ENCODE measurements around the gene ASB16. TPM values are rescaled to one million over a fixed set of nuclear protein-coding genes. Genes with fewer than 3 reads are reported as not detected.

The ASB16 gene, protein sequence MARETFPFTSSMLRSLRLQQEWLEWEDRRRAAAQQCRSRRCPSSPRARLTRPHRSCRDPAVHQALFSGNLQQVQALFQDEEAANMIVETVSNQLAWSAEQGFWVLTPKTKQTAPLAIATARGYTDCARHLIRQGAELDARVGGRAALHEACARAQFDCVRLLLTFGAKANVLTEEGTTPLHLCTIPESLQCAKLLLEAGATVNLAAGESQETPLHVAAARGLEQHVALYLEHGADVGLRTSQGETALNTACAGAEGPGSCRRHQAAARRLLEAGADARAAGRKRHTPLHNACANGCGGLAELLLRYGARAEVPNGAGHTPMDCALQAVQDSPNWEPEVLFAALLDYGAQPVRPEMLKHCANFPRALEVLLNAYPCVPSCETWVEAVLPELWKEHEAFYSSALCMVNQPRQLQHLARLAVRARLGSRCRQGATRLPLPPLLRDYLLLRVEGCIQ
- not detected in 2 replicates for total RNA-seq

DNA sequence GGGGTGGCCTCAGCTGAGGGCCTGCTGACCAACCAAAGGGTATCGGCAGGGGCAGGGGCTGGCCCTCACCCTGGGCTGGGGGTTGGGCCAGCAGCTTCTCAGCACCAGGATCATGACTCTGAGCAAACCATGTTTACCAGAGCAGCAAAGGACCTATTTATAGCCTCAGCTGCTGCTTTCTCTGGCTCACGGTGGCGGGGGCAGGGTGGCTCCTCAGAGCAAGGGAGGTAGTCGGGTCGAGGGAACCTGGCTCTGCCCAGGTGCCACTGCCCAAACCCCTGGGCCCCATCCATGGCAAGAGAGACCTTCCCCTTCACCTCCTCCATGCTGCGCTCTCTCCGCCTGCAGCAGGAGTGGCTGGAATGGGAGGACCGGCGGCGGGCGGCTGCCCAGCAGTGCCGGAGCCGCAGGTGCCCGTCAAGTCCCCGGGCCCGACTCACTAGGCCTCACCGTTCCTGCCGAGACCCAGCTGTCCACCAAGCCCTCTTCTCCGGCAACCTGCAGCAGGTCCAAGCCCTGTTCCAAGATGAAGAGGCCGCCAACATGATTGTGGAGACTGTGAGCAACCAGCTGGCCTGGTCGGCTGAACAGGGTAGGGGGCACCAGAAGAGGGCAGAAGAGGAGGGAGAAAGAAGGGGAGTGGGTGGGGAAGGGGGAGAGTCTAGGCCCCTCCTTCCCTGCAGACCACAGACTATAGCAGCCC lies at the start of gene ASB16:
Gene ASB16 (plus strand): TSS at position 206 of the 703 bp plus-strand sequence. CDS start 86 bp downstream, at position 292.

DNA sequence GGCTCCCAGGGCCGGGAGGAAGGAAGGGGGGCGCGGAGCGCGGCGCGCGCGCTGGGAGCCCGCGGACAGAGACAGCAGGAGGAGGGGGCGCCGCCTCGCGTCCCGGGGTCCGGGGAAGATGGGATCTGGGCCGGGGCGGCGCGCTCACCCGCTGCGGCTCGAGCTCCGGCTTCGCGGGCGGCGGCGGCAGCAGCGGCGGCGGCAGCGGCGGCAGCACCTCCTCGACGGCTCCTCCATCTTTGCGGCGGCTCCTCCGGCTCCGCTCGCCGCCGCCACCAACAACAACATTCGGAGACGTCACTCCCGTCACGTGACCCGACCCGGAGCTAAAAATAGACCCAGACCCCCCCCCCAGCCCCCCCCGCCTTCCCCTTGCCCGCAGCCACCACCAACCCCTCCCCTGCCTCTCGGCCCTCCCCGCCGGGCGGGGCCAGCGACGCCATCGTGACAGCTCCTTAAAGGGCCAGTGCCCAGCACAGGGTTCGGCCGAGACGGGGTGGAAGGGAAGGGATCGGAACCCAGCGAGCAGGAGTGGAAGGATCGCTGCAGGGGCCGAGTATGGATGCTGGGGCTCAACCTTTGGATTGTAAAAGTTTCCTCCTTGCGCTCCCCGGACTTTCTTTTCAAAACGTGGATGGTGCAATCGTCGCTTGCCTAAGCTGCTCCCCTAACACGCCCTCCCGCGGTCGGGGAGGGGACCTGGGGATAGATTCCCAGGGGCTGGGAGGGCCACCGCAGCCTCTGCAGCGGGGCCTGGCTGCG lies 47.0 kb upstream of the ASB16 start, which contains the start of gene HDAC5:
Gene HDAC5 (minus strand): TSS at position 286 of the 762 bp plus-strand sequence. CDS start 6,126 bp downstream, outside the sequence.

DNA sequence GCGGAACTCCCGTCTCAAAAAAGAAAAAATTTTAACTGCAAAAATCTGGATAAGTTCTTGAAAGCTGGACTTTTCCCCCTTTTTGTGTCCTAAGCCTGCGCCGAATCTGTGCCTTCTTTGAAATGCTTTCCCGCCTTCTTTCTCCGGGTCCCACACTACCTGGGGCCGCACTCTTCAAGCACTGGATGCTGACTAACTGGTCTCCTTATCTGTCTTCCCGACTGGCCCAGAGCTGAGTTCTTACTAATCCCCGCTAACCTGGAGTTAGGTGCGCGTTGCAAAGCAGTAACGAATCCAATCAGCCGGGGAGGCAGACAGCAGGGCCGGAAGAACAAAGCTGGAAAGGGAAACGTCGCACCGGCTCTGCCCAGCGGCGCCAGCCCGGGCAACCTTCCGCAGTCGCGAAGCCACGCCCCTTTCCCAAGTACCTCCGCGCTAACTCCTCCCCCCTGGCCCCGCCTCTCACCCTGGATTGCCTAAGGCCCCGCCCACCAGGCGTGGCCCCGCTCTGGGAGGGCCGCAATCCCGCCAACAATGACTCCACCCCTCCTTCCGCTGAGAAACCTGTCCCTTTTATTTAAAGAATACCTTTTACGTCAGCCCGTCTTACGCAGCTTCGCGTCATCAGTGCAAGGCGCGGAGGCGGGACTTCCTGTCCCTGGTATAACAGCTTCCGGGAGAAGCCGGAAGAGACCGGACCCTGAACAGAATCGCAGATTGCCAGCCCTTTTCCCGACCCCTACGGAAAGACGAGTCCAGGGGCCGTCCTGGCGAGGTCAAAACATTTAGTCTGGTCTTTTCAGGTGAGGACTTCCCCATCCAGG lies 16.0 kb downstream of the ASB16 start, which contains the start of gene TMUB2:
Gene TMUB2 (plus strand): TSS at position 666 of the 824 bp plus-strand sequence. CDS start 737 bp downstream, outside the sequence.

GRCh38 chr17:44199553-44200477 lies 29.3 kb downstream of the ASB16 start, which contains the start of gene ATXN7L3:
Gene ATXN7L3 (minus strand): TSS chr17:44199884. CDS start chr17:44198070, 1,814 bp downstream.

DNA sequence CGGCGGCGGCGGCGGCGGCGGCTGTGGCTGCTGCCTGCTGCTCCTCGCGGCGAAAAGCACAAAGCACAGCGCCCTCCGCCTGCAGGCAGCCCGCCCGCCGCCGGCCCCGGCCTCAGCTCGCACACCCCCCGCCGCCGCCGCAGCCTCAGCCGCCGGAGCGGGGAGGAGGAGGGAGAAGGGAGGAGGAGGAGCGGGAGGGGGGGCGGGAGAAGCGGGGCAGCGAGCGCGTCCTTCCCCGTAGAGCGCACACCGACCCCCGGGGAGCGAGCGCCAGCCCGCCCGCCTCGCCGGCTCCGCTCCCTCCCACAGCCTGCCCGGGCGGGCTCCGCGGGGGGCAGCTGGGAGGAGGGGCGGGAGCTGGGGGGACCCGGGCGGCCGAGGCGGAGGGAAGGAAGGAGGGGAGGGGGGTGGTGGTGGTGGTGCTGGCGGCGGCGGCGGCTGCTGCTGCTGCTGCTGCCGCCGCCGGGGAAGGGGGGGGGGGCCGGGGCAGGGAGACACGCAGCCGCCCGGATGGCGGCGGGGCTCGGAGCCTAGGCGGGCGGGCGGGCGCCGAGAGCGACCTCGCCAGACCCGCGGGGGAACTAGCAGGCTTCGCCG lies 49.2 kb downstream of the ASB16 start, which contains the start of gene UBTF:
Gene UBTF (minus strand): TSS at position 60 of the 597 bp plus-strand sequence. CDS start 1,446 bp downstream, outside the sequence.

Other genes starting within 250 kb of the ASB16 start
- gene PPY, start 228.2 kb upstream of the ASB16 start, total RNA-seq = not detected in 2 replicates
- not detected in 2 replicates for gene PYY, start 216.8 kb upstream of the ASB16 start, total RNA-seq
- gene NAGS, start 166.1 kb upstream of the ASB16 start, total RNA-seq = 3.2 and 13.4 TPM in 2 replicates
- gene TMEM101, start 155.7 kb upstream of the ASB16 start, total RNA-seq = 83.3 and 104 TPM in 2 replicates
- 33.0 and 35.4 TPM in 2 replicates for gene LSM12, start 104.0 kb upstream of the ASB16 start, total RNA-seq
- gene G6PC3, start 100.0 kb upstream of the ASB16 start, total RNA-seq = 18.2 and 20.5 TPM in 2 replicates
- 18.5 and 20.7 TPM in 2 replicates for gene HDAC5, start 47.1 kb upstream of the ASB16 start, total RNA-seq
- 1.6 and 1.7 TPM in 2 replicates for gene HROB, start 28.8 kb upstream of the ASB16 start, total RNA-seq
- gene TMUB2, start 16.3 kb downstream of the ASB16 start, total RNA-seq = 19.5 and 21.1 TPM in 2 replicates
- 38.3 and 49.5 TPM in 2 replicates for gene ATXN7L3, start 29.2 kb downstream of the ASB16 start, total RNA-seq
- 35.1 and 45.3 TPM in 2 replicates for gene UBTF, start 49.0 kb downstream of the ASB16 start, total RNA-seq
- gene SLC4A1, start 97.4 kb downstream of the ASB16 start, total RNA-seq = not detected in 2 replicates
- 0.32 TPM in 1 of 2 replicates, not detected in the other for gene RUNDC3A, start 137.9 kb downstream of the ASB16 start, total RNA-seq
- 57.3 and 66.3 TPM in 2 replicates for gene SLC25A39, start 154.1 kb downstream of the ASB16 start, total RNA-seq
- gene GRN, start 174.6 kb downstream of the ASB16 start, total RNA-seq = 148 and 276 TPM in 2 replicates
- gene FAM171A2, start 193.1 kb downstream of the ASB16 start, total RNA-seq = 7.0 and 10.4 TPM in 2 replicates
- under 0.01 and 0.46 TPM in 2 replicates for gene ITGA2B, start 218.9 kb downstream of the ASB16 start, total RNA-seq

Data from epithelial cell of umbilical artery (primary cell).